ENCODE results near the gene BAHCC1. TPM values are rescaled to one million over a fixed set of nuclear protein-coding genes. Genes with fewer than 3 reads are reported as not detected.

Gene BAHCC1
- total RNA-seq, 1 donor from 2014 or later: 3.4 TPM

- Mint-ChIP-seq H3K27me3 (ENCODE audit: insufficient read depth, low read depth) (peaks cover 22% of the 10 kb centered on the region), H3K9me3 (peaks cover 3% of the 10 kb centered on the region), H3K36me3 (peaks cover 2% of the 10 kb centered on the region), H3K4me1 (peaks cover 61% of the 10 kb centered on the region), H3K27ac (peak overlapping the region; percentile 40), H3K4me3 (peak overlapping the region; percentile 22)
- H3K4me2 ChIP-seq: no peak overlapping the region
- peaks cover 39% of the 10 kb centered on the region for H3K27me3 ChIP-seq
- H3K9me3 ChIP-seq (ENCODE audit: low read depth): no peaks in the 10 kb centered on the region
- no peak overlapping the region for H3K27ac ChIP-seq
- no peak overlapping the region for H2AFZ ChIP-seq (replicated peaks)
- no peaks in the 10 kb centered on the region for H4K20me1 ChIP-seq (ENCODE audit: low read depth)
- H3K4me3 ChIP-seq: no peak overlapping the region
- H3K9ac ChIP-seq: no peak overlapping the region
- no peak for DNase-seq (ENCODE audit: low spot score)
- TF ChIP-seq EZH2phosphoT487 (IDR thresholded peaks at IDR 0.05): no peak
- TF ChIP-seq EZH2 (IDR thresholded peaks at IDR 0.05): no peak
- TF ChIP-seq, protein P1, sequence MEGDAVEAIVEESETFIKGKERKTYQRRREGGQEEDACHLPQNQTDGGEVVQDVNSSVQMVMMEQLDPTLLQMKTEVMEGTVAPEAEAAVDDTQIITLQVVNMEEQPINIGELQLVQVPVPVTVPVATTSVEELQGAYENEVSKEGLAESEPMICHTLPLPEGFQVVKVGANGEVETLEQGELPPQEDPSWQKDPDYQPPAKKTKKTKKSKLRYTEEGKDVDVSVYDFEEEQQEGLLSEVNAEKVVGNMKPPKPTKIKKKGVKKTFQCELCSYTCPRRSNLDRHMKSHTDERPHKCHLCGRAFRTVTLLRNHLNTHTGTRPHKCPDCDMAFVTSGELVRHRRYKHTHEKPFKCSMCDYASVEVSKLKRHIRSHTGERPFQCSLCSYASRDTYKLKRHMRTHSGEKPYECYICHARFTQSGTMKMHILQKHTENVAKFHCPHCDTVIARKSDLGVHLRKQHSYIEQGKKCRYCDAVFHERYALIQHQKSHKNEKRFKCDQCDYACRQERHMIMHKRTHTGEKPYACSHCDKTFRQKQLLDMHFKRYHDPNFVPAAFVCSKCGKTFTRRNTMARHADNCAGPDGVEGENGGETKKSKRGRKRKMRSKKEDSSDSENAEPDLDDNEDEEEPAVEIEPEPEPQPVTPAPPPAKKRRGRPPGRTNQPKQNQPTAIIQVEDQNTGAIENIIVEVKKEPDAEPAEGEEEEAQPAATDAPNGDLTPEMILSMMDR (IDR thresholded peaks at IDR 0.05): no peak
- no peaks in the 10 kb centered on the region for H3K79me2 ChIP-seq (ENCODE audit: low read depth)
- H3F3A ChIP-seq (ENCODE audit: low read depth): peaks cover 12% of the 10 kb centered on the region
- no peaks in the 10 kb centered on the region for H3K36me3 ChIP-seq
- peaks cover 2% of the 10 kb centered on the region for H3K4me1 ChIP-seq
Measured at GRCh38 chr17:81478119-81478518, 82.9 kb downstream of the BAHCC1 start.

GRCh38 chr17:81479175-81480071 lies 84.2 kb downstream of the BAHCC1 start:
- DNase-seq (ENCODE audit: low spot score): no peak
- Histone ChIP-seq H4K20me1 (ENCODE audit: low read depth) (no peaks in the 10 kb centered on the region), H3F3A (ENCODE audit: low read depth) (peaks cover 12% of the 10 kb centered on the region), H3K4me3 (no peak overlapping the region), H3K9ac (no peak overlapping the region), H2AFZ (replicated peaks) (no peak overlapping the region), H3K9me3 (ENCODE audit: low read depth) (no peaks in the 10 kb centered on the region), H3K27me3 (peaks cover 50% of the 10 kb centered on the region), H3K4me1 (peaks cover 10% of the 10 kb centered on the region), H3K79me2 (ENCODE audit: low read depth) (no peaks in the 10 kb centered on the region), H3K27ac (no peak overlapping the region), H3K4me2 (no peak overlapping the region), H3K36me3 (no peaks in the 10 kb centered on the region)
- no peaks in the 10 kb centered on the region for H3K36me3 Mint-ChIP-seq
- TF ChIP-seq EZH2phosphoT487 (IDR thresholded peaks at IDR 0.05) (no peak), EZH2 (IDR thresholded peaks at IDR 0.05) (no peak)
- TF ChIP-seq, protein P1 (IDR thresholded peaks at IDR 0.05): no peak
- H3K4me1 Mint-ChIP-seq: peaks cover 58% of the 10 kb centered on the region
- peak overlapping the region; percentile 36 for H3K4me3 Mint-ChIP-seq
- peak overlapping the region; percentile 21 for H3K27ac Mint-ChIP-seq
- peaks cover 3% of the 10 kb centered on the region for H3K9me3 Mint-ChIP-seq
- H3K27me3 Mint-ChIP-seq (ENCODE audit: insufficient read depth, low read depth): peaks cover 19% of the 10 kb centered on the region

DNA sequence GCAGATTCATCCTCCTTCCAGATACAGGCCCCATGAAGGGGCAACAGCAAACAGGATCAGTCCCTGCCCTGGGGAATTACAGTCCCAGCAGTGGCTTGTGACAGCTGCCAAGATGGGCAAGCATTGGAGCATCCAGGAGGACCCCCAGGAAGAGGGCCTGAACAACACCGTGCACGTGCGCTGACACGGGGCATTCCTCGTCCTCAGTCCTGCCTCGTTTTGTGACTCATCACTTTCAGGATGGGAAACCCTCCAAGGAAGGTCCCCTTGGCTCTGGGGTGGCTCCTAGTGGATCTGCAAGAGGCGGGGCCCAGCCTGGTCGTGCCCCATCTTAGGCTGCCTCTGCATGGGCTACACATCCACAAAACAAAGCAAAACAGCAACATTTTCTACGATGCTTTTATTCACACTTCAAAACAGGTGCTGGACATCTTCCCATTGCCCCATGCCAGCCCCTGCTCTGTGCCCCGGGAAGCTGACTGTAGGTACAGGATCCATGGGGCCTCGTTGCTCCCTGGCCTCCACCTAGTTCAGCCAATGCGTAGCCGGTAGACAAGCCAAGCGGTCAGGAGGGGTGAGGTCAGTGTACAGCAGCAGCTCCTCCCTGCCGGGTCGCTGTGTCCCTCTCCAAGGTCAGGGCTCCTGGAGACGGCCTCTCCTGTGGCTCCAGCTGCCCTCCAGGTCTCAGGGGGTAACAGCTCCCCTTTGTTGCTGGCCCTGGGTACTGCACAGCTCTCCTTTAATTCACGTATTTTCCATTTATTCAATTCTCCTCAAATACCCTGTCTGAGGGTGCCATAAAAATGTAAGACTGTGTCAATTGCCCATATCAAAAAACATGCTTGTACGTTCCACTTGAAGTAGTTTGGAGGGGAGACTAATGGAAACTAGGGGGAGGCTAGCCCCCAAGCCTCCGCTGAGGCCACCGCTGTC lies 85.1 kb downstream of the BAHCC1 start:
- peak overlapping the region; percentile 21 for H3K27ac Mint-ChIP-seq

More for the DNA sequence above, 85.1 kb downstream of the BAHCC1 start:
- no peak for TF ChIP-seq EZH2 (IDR thresholded peaks at IDR 0.05)
- no peak for TF ChIP-seq EZH2phosphoT487 (IDR thresholded peaks at IDR 0.05)
- TF ChIP-seq, protein P1 (IDR thresholded peaks at IDR 0.05): no peak
- Histone ChIP-seq H3K4me1 (peaks cover 10% of the 10 kb centered on the region), H3K27ac (no peak overlapping the region), H2AFZ (replicated peaks) (no peak overlapping the region), H3K79me2 (ENCODE audit: low read depth) (no peaks in the 10 kb centered on the region), H3K4me3 (no peak overlapping the region), H3K9me3 (ENCODE audit: low read depth) (no peaks in the 10 kb centered on the region), H3F3A (ENCODE audit: low read depth) (peaks cover 12% of the 10 kb centered on the region), H3K4me2 (no peak overlapping the region), H3K27me3 (peaks cover 50% of the 10 kb centered on the region), H3K36me3 (no peaks in the 10 kb centered on the region), H3K9ac (no peak overlapping the region), H4K20me1 (ENCODE audit: low read depth) (no peaks in the 10 kb centered on the region)
- Mint-ChIP-seq H3K4me3 (peak overlapping the region; percentile 60), H3K27me3 (ENCODE audit: insufficient read depth, low read depth) (peaks cover 19% of the 10 kb centered on the region), H3K36me3 (no peaks in the 10 kb centered on the region), H3K9me3 (peaks cover 3% of the 10 kb centered on the region), H3K4me1 (peaks cover 58% of the 10 kb centered on the region)
- no peak for DNase-seq (ENCODE audit: low spot score)

All from neural progenitor cell (in vitro differentiated cells).